ENCODE results near the gene NTF3.

The NTF3 gene

GRCh38 chr12:5458229-5459050, 26.5 kb downstream of the NTF3 start:
- DNase-seq (ENCODE audit: low read depth): no peak
- TF ChIP-seq, protein P1, sequence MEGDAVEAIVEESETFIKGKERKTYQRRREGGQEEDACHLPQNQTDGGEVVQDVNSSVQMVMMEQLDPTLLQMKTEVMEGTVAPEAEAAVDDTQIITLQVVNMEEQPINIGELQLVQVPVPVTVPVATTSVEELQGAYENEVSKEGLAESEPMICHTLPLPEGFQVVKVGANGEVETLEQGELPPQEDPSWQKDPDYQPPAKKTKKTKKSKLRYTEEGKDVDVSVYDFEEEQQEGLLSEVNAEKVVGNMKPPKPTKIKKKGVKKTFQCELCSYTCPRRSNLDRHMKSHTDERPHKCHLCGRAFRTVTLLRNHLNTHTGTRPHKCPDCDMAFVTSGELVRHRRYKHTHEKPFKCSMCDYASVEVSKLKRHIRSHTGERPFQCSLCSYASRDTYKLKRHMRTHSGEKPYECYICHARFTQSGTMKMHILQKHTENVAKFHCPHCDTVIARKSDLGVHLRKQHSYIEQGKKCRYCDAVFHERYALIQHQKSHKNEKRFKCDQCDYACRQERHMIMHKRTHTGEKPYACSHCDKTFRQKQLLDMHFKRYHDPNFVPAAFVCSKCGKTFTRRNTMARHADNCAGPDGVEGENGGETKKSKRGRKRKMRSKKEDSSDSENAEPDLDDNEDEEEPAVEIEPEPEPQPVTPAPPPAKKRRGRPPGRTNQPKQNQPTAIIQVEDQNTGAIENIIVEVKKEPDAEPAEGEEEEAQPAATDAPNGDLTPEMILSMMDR (IDR thresholded peaks at IDR 0.05; ENCODE audit: low read length, missing control alignments): no peak
- no peak overlapping the region for H3K4me3 ChIP-seq (replicated peaks; ENCODE audit: low read depth, low read length)

- DNase-seq (ENCODE audit: low read depth): no peak
- TF ChIP-seq, protein P1 (IDR thresholded peaks at IDR 0.05; ENCODE audit: low read length, missing control alignments): no peak
- H3K4me3 ChIP-seq (replicated peaks; ENCODE audit: low read depth, low read length): no peak overlapping the region
Measured at GRCh38 chr12:5459051-5459782, 27.3 kb downstream of the NTF3 start.

GRCh38 chr12:5460817-5461216, 28.9 kb downstream of the NTF3 start:
- TF ChIP-seq, protein P1 (IDR thresholded peaks at IDR 0.05; ENCODE audit: low read length, missing control alignments): no peak
- H3K4me3 ChIP-seq (replicated peaks; ENCODE audit: low read depth, low read length): no peak overlapping the region
- no peak for DNase-seq (ENCODE audit: low read depth)

DNA sequence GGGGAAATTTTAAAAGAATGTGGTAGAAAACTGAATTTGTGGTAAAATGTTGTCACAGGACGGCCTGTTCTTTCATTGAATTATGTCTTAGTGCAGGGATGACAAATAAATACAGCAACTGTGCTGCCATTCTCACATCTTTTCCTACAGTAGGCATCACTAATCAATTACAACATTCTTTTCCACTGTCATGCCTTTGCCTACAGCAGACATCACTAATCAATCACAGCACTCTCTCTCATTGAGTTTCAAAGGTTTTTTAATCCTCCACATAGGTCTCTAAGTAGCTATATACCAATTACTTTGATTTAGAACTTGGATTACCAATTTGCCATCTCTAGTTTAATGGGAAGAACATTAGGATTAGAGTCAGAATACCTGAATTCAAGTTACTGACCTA, 30.1 kb downstream of the NTF3 start:
- TF ChIP-seq, protein P1 (IDR thresholded peaks at IDR 0.05; ENCODE audit: low read length, missing control alignments): no peak
- no peak for DNase-seq (ENCODE audit: low read depth)
- H3K4me3 ChIP-seq (replicated peaks; ENCODE audit: low read depth, low read length): no peak overlapping the region

DNA sequence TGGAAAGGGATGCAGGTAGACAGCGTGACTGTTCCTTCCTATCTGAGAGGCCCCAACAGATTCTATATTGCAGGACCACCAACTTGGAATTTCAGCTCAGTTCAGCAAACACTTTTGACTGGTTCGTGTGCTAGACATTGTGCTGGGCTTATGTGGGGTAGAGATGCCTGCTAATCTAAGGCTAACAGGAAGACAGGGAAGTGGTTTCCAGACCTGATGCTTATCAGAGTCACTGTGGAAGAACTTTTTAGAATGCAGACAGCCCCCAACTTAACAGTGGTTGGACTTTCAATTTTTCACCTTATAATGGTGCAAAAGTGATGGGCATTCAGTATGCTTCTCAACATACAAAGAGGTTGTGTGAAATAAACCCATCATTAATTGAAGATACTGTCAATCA, 32.2 kb downstream of the NTF3 start:
- TF ChIP-seq, protein P1 (IDR thresholded peaks at IDR 0.05; ENCODE audit: low read length, missing control alignments): no peak
- H3K4me3 ChIP-seq (replicated peaks; ENCODE audit: low read depth, low read length): no peak overlapping the region
- DNase-seq (ENCODE audit: low read depth): no peak

DNA sequence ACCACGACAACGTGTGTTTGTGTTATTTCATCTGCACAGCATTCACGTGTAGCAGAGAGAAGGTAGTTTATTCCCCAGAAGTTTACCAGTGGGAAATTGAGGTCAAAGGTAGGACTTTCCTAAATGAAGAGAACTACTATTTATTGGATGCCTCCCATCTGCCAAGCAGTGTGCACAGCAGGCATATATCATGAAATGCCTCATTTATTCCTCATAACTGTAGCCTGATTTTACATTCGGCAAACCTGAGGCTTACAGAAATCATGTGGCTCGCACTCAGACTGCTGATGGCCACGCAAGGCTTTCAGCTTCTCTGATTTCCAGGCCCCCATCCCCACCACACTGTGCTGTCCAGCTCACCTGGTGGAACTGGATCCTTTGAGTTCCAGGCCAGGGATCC, 33.5 kb downstream of the NTF3 start:
- TF ChIP-seq, protein P1 (IDR thresholded peaks at IDR 0.05; ENCODE audit: low read length, missing control alignments): no peak
- no peak overlapping the region for H3K4me3 ChIP-seq (replicated peaks; ENCODE audit: low read depth, low read length)
- no peak for DNase-seq (ENCODE audit: low read depth)
